ENCODE data around the gene ZNF425.
"Not testable (repeated sequence)": the region's sequence is repeated elsewhere in the genome, so short reads cannot be mapped to it uniquely, and the experiment has no call there.

Gene ZNF425

GRCh38 chr7:149133028-149133710 is 7.0 kb upstream of the ZNF425 start:
- no peak for DNase-seq (ENCODE audit: low read depth)

GRCh38 chr7:149130572-149131198 is 4.6 kb upstream of the ZNF425 start:
- DNase-seq (ENCODE audit: low read depth), result no peak

GRCh38 chr7:149126662-149127266 is 640 bp upstream of the ZNF425 start:
- peak; percentile 64 for DNase-seq (ENCODE audit: low read depth)

GRCh38 chr7:149125189-149125862 is 798 bp downstream of the ZNF425 start:
- DNase-seq (ENCODE audit: low read depth), result peak; percentile 36

- DNase-seq (ENCODE audit: low read depth), result no peak
Observed at GRCh38 chr7:149109969-149110368, 16.2 kb downstream of the ZNF425 start.

GRCh38 chr7:149104749-149105148 is 21.4 kb downstream of the ZNF425 start:
- DNase-seq (ENCODE audit: low read depth), result no peak

- no peak for DNase-seq (ENCODE audit: low read depth)
Observed at GRCh38 chr7:149104214-149104613, 21.9 kb downstream of the ZNF425 start.

GRCh38 chr7:149103424-149103823 is 22.7 kb downstream of the ZNF425 start:
- no peak for DNase-seq (ENCODE audit: low read depth)

- no peak for DNase-seq (ENCODE audit: low read depth)
Observed at GRCh38 chr7:149102666-149103065, 23.5 kb downstream of the ZNF425 start.

- DNase-seq (ENCODE audit: low read depth), result no peak
Observed at GRCh38 chr7:149100821-149101220, 25.3 kb downstream of the ZNF425 start.

GRCh38 chr7:149099058-149099457 is 27.1 kb downstream of the ZNF425 start:
- DNase-seq (ENCODE audit: low read depth), result no peak

- no peak for DNase-seq (ENCODE audit: low read depth)
Observed at GRCh38 chr7:149097088-149097487, 29.0 kb downstream of the ZNF425 start.

GRCh38 chr7:149093228-149093627 is 32.9 kb downstream of the ZNF425 start:
- no peak for DNase-seq (ENCODE audit: low read depth)

- DNase-seq (ENCODE audit: low read depth), result not testable (repeated sequence)
Observed at GRCh38 chr7:149092244-149092643, 33.9 kb downstream of the ZNF425 start.

- DNase-seq (ENCODE audit: low read depth), result peak; percentile 89
Observed at GRCh38 chr7:149090397-149091195, 35.5 kb downstream of the ZNF425 start, which contains the start of gene ZNF786. Gene ZNF786 (minus strand): TSS chr7:149090718. CDS start chr7:149090640, 78 bp downstream.

GRCh38 chr7:149087376-149087775 is 38.7 kb downstream of the ZNF425 start:
- no peak for DNase-seq (ENCODE audit: low read depth)

GRCh38 chr7:149085866-149086265 is 40.3 kb downstream of the ZNF425 start:
- no peak for DNase-seq (ENCODE audit: low read depth)

- DNase-seq (ENCODE audit: low read depth), result no peak
Observed at GRCh38 chr7:149084407-149084806, 41.7 kb downstream of the ZNF425 start.

- DNase-seq (ENCODE audit: low read depth), result no peak
Observed at GRCh38 chr7:149081914-149082313, 44.2 kb downstream of the ZNF425 start.

- DNase-seq (ENCODE audit: low read depth), result no peak
Observed at GRCh38 chr7:149077594-149077993, 48.5 kb downstream of the ZNF425 start.

GRCh38 chr7:149075286-149075685 is 50.8 kb downstream of the ZNF425 start:
- no peak for DNase-seq (ENCODE audit: low read depth)
